ENCODE measurements around the gene AK5.

The AK5 gene

GRCh38 chr1:77356136-77356535 lies 74.3 kb downstream of the AK5 start:
- H3K4me3 Mint-ChIP-seq = no peak overlapping the region
- H3K9me3 Mint-ChIP-seq = no peaks in the 10 kb centered on the region
- no peak for DNase-seq (ENCODE audit: low spot score in 2 of 2)
- no peak overlapping the region for H3K27ac Mint-ChIP-seq
- no peaks in the 10 kb centered on the region for H3K4me1 Mint-ChIP-seq
- ATAC-seq = no peak
- H3K36me3 Mint-ChIP-seq = no peaks in the 10 kb centered on the region

DNA sequence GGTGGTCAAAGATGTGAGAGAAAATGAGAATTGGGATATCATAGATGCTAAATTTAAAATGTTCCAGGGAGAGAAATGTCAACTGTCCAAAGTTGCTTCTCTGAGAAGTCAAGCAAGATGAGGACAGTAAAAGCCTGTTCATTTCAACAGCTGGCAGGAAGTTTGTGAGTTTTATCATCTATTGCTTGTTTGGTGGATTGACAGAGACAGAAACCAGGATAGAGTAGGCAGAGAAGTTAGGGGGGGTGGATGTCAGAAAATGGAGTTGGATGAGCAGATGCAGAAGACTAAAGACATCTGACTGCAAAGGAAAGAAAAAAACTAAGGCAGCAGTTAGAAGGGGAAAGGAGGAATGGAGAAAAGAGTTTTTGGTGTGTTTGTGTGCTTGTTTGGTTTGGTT lies 78.4 kb downstream of the AK5 start:
- H3K4me1 Mint-ChIP-seq = no peaks in the 10 kb centered on the region
- no peak overlapping the region for H3K4me3 Mint-ChIP-seq
- no peak overlapping the region for H3K27ac Mint-ChIP-seq

DNA sequence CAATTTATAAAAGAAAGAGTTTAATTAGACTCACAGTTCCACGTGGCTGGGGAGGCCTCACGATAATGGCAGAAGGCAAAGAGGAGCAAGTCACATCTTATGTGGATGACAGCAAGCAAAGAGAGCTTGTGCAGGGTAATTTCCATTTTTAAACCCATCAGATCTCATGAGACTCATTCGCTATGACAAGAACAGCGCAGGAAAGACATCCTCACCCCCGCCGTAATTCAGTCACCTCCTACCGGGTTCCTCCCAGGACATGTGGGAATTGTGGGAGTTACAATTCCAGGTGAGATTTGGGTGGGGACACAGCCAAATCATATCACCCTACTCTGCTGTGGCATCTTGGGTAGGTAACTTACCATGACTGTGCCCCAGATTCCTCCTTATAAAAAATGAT lies 79.8 kb downstream of the AK5 start:
- DNase-seq (ENCODE audit: low spot score in 2 of 2) (no peak), ATAC-seq (no peak)
- no peaks in the 10 kb centered on the region for H3K9me3 Mint-ChIP-seq
- H3K36me3 Mint-ChIP-seq = no peaks in the 10 kb centered on the region
- no peaks in the 10 kb centered on the region for H3K4me1 Mint-ChIP-seq
- no peak overlapping the region for H3K4me3 Mint-ChIP-seq
- no peak overlapping the region for H3K27ac Mint-ChIP-seq

More for the DNA sequence above, 78.4 kb downstream of the AK5 start:
- ATAC-seq = no peak
- H3K9me3 Mint-ChIP-seq = no peaks in the 10 kb centered on the region
- no peaks in the 10 kb centered on the region for H3K36me3 Mint-ChIP-seq
- no peak for DNase-seq (ENCODE audit: low spot score in 2 of 2)

GRCh38 chr1:77370161-77370560 lies 88.3 kb downstream of the AK5 start:
- no peak overlapping the region for H3K4me3 Mint-ChIP-seq
- DNase-seq (ENCODE audit: low spot score in 2 of 2) (no peak), ATAC-seq (no peak)
- no peaks in the 10 kb centered on the region for H3K4me1 Mint-ChIP-seq
- no peak overlapping the region for H3K27ac Mint-ChIP-seq
- H3K9me3 Mint-ChIP-seq = no peaks in the 10 kb centered on the region
- no peaks in the 10 kb centered on the region for H3K36me3 Mint-ChIP-seq

DNA sequence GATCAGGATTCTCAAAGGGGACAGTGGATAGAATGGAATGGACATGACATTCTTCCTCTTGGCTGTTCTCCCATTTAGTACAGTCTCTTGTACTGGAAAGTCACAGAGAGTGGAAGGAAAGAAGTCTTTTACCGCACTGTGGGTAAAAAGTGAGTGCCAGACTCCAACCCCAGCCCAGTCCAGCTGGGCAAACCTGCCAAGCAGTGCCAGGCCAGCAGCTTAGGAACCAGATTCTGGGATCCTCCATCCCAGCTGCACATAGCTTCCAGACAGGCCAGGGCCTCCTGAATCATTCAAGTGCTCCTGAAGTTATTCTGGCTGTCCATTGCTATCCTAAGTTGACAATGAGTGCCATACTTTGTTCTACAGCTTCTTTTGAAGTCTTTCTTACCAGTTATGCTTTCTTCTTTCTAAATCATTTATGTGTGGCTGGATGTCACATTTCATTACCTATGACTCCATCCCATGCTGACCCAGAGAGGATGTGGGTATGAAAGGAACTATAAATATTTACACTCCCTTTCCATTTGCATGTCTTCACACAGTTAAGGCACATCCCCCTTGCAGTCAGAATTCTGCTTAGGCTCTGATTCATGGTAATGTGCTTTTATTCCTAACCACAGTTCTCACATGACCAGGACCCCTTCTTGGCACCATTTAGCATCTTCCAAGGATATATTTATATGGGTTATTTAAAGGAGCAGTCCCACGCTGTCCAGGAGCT lies 88.9 kb downstream of the AK5 start:
- Mint-ChIP-seq H3K27ac (no peak overlapping the region), H3K9me3 (no peaks in the 10 kb centered on the region), H3K36me3 (no peaks in the 10 kb centered on the region), H3K4me1 (no peaks in the 10 kb centered on the region), H3K4me3 (no peak overlapping the region)
- ATAC-seq = peak; percentile 82
- no peak for DNase-seq (ENCODE audit: low spot score in 2 of 2)

GRCh38 chr1:77371396-77371795 lies 89.6 kb downstream of the AK5 start:
- Mint-ChIP-seq H3K36me3 (no peaks in the 10 kb centered on the region), H3K27ac (no peak overlapping the region), H3K4me1 (no peaks in the 10 kb centered on the region), H3K9me3 (no peaks in the 10 kb centered on the region), H3K4me3 (no peak overlapping the region)
- no peak for ATAC-seq
- DNase-seq (ENCODE audit: low spot score in 2 of 2) = no peak

GRCh38 chr1:77373702-77374101 lies 91.9 kb downstream of the AK5 start:
- ATAC-seq (no peak), DNase-seq (ENCODE audit: low spot score in 2 of 2) (no peak)
- no peak overlapping the region for H3K27ac Mint-ChIP-seq
- H3K4me3 Mint-ChIP-seq = no peak overlapping the region
- H3K36me3 Mint-ChIP-seq = no peaks in the 10 kb centered on the region
- H3K9me3 Mint-ChIP-seq = no peaks in the 10 kb centered on the region
- no peaks in the 10 kb centered on the region for H3K4me1 Mint-ChIP-seq

- Mint-ChIP-seq H3K4me1 (no peaks in the 10 kb centered on the region), H3K4me3 (no peak overlapping the region), H3K27ac (no peak overlapping the region), H3K36me3 (no peaks in the 10 kb centered on the region), H3K9me3 (no peaks in the 10 kb centered on the region)
- DNase-seq (ENCODE audit: low spot score in 2 of 2) = no peak
- no peak for ATAC-seq
These were observed 93.7 kb downstream of the AK5 start for GRCh38 chr1:77375541-77375940.

- Mint-ChIP-seq H3K36me3 (no peaks in the 10 kb centered on the region), H3K27ac (no peak overlapping the region), H3K4me3 (no peak overlapping the region), H3K9me3 (no peaks in the 10 kb centered on the region), H3K4me1 (no peaks in the 10 kb centered on the region)
- DNase-seq (ENCODE audit: low spot score in 2 of 2) = no peak
- ATAC-seq = no peak
These were observed 94.2 kb downstream of the AK5 start for GRCh38 chr1:77375990-77376389.

DNA sequence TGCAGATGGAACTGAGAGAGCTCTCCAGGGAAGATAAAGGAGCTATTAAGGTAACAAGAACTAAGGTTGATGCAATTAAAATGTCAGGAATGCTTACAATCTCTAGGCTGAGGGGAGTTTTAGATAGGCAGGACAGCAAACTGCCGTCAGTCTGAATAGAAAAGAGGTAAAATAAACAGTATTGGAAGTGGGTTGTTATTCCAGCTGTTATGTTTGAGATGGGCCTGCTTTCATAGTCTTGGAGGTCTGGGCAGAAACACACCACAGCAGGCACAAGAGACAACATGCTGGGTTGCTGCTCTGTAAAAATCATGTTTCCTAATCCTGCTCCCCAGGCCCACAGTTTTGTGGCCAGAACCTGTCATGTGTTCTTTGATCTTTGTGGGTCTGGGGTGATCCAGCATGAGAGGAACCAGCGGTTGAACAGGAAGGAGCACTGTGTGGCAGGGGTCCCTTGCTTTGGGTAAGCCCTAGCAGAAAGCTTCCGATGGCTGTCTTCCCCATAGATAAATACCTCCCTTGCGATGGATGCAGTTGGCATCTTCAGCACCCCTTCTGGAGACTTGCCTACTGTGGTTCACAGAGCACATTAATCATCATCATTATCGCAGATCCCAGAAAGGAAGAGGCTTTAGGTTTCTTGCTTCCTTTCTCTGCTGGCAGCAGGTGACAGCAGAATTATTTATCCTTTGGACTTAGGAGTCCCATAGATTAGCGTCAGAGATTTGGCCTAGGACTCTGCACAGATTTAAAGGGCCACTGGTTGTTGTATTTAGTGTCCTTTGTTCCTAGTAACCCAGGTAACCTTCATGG lies 97.1 kb downstream of the AK5 start:
- DNase-seq (ENCODE audit: low spot score in 2 of 2) (no peak), ATAC-seq (no peak)
- Mint-ChIP-seq H3K36me3 (no peaks in the 10 kb centered on the region), H3K4me1 (no peaks in the 10 kb centered on the region), H3K27ac (no peak overlapping the region), H3K4me3 (no peak overlapping the region), H3K9me3 (no peaks in the 10 kb centered on the region)

DNA sequence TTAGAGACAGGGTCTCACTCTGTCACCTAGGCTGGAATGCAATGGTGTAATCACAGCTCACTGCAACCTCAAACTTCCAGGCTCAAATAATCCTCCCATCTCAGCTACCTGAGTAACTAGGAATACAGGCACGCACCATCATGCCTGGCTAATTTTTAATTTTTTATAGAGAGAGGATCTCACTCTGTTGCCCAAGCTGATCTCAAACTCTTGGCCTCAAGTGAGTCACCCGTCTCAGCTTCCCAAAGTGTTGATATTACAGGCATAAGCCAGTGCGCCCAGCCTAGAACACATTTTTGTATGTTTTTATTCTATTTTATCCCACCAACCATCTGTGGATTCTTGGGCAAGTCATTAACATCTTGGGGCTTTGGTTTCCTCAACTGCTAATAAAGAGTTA lies 100.5 kb downstream of the AK5 start:
- ATAC-seq = no peak
- Mint-ChIP-seq H3K9me3 (no peaks in the 10 kb centered on the region), H3K4me1 (no peaks in the 10 kb centered on the region), H3K27ac (no peak overlapping the region), H3K36me3 (no peaks in the 10 kb centered on the region), H3K4me3 (no peak overlapping the region)
- no peak for DNase-seq (ENCODE audit: low spot score in 2 of 2)

GRCh38 chr1:77383236-77383635 lies 101.4 kb downstream of the AK5 start:
- H3K4me3 Mint-ChIP-seq = no peak overlapping the region
- DNase-seq (ENCODE audit: low spot score in 2 of 2) (no peak), ATAC-seq (no peak)
- no peaks in the 10 kb centered on the region for H3K9me3 Mint-ChIP-seq
- H3K27ac Mint-ChIP-seq = no peak overlapping the region
- no peaks in the 10 kb centered on the region for H3K4me1 Mint-ChIP-seq
- H3K36me3 Mint-ChIP-seq = no peaks in the 10 kb centered on the region

- no peaks in the 10 kb centered on the region for H3K4me1 Mint-ChIP-seq
- H3K27ac Mint-ChIP-seq = no peak overlapping the region
- no peaks in the 10 kb centered on the region for H3K36me3 Mint-ChIP-seq
- ATAC-seq (no peak), DNase-seq (ENCODE audit: low spot score in 2 of 2) (no peak)
- H3K4me3 Mint-ChIP-seq = no peak overlapping the region
- H3K9me3 Mint-ChIP-seq = no peaks in the 10 kb centered on the region
These were observed 103.7 kb downstream of the AK5 start for GRCh38 chr1:77385551-77385950.

- no peaks in the 10 kb centered on the region for H3K36me3 Mint-ChIP-seq
- H3K4me1 Mint-ChIP-seq = no peaks in the 10 kb centered on the region
- H3K9me3 Mint-ChIP-seq = no peaks in the 10 kb centered on the region
- ATAC-seq = no peak
- DNase-seq (ENCODE audit: low spot score in 2 of 2) = no peak
- no peak overlapping the region for H3K4me3 Mint-ChIP-seq
- no peak overlapping the region for H3K27ac Mint-ChIP-seq
These were observed 104.5 kb downstream of the AK5 start for GRCh38 chr1:77386276-77386675.

DNA sequence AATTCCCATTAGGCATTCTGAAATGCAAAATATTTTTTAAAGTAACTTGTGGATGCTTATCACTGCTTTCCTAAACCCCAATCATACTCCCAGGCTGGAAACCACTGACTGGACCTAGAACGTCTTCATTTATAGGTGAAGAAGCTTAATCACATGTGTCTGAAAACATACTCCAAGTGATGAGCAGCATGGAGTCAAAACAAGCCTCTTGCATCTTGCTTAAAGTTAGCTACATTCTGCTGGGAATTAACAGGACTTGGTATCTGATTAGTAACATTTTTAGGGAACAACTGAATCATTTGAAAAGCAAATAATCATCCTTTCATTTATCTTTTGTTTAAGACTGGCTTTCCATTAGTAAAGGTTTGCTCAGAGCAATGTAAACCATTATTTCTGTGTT lies 105.7 kb downstream of the AK5 start:
- Mint-ChIP-seq H3K27ac (no peak overlapping the region), H3K9me3 (no peaks in the 10 kb centered on the region), H3K36me3 (no peaks in the 10 kb centered on the region), H3K4me1 (no peaks in the 10 kb centered on the region), H3K4me3 (no peak overlapping the region)
- DNase-seq (ENCODE audit: low spot score in 2 of 2) (no peak), ATAC-seq (no peak)

DNA sequence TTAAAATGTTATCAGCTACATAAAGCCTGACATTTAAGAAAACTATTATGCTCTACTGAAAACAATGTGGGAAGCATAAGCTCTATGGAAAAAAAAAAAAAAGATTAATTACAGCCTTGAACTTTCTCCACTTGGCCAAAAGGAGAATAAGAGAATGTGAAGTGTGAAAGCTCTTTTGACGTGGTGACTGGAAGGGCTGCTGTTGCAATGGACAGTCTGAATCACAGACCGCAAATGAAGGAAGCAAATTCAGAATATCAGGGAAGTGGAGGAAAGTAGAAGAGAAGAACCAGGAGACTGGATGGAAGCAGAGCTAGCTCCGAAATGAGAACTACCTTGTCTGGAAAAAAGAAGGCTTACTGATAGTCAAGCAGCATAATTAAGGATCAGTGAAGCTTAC lies 106.8 kb downstream of the AK5 start:
- no peak for DNase-seq (ENCODE audit: low spot score in 2 of 2)
- Mint-ChIP-seq H3K27ac (no peak overlapping the region), H3K9me3 (no peaks in the 10 kb centered on the region), H3K36me3 (no peaks in the 10 kb centered on the region), H3K4me1 (no peaks in the 10 kb centered on the region), H3K4me3 (no peak overlapping the region)
- no peak for ATAC-seq
